ENCODE data around the gene CAPN10. TPM values are rescaled to one million over a fixed set of nuclear protein-coding genes. Genes with fewer than 3 reads are reported as not detected.
"Not testable (repeated sequence)": the region's sequence is repeated elsewhere in the genome, so short reads cannot be mapped to it uniquely, and the experiment has no call there.

Gene CAPN10, protein sequence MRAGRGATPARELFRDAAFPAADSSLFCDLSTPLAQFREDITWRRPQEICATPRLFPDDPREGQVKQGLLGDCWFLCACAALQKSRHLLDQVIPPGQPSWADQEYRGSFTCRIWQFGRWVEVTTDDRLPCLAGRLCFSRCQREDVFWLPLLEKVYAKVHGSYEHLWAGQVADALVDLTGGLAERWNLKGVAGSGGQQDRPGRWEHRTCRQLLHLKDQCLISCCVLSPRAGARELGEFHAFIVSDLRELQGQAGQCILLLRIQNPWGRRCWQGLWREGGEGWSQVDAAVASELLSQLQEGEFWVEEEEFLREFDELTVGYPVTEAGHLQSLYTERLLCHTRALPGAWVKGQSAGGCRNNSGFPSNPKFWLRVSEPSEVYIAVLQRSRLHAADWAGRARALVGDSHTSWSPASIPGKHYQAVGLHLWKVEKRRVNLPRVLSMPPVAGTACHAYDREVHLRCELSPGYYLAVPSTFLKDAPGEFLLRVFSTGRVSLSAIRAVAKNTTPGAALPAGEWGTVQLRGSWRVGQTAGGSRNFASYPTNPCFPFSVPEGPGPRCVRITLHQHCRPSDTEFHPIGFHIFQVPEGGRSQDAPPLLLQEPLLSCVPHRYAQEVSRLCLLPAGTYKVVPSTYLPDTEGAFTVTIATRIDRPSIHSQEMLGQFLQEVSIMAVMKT
- total RNA-seq, result 10 to 100 TPM; 13.9 to 35.9 (median 23.9) TPM

DNA sequence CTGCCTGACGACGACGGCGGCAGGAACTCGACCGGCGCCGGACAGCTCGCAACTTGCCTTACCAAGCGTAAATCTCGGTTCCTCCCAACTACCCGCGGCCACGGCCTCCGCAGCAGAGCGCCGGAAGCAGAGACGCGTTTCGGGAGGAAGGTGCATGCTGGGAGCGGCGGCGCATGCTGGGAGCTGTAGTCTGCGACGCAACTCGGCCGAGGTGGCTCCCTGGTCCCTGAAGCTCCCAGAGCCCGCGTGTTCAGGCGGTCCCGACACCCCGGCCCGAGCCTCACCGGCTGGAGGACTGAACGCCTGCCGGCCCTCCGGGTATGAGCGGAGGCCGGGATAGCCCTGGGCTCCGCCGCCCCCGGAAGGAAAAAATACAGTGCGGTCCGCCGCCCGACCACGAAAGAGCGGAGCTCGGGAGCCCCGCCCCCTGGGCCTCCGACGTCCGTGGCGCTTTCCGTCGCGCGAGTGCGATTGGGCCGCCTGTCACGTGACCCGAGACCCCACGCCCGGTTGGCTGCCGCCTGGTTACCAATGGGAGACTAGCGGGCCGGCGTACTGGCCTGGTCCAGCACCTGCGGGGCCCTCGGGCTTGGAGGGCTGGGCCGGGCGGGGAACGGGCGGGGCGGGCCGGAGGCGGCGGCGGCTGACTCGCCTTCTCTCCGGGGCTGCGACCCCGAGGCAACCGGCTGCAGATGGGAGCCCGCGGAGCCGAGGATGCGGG is at the start of gene CAPN10:
CAPN10 (plus strand) TSS at position 537 of the 721 bp plus-strand sequence; CDS start at position 715, 178 bp downstream.
- in situ Hi-C loops (cut with MboI; ENCODE audit: low pct_unique_long_range_greater_than_20kb in 2 of 9, low sequenced_read_pairs in 9 of 9, unreplicated experiment in 9 of 9), result no loop called here
- Histone ChIP-seq H3K27ac (peak within 1 kb of the TSS; percentile 95 to 99), H3K4me1 (replicated peaks in 1 of 2) (peaks cover 17 to 18% of the 10 kb centered on the region in 2 donors), H3K4me3 (peak within 1 kb of the TSS; percentile 86 to 99 (median 96))
- 0 to 3% (median 0%) methylated on average over 1 to 20 of the region's 88 CpGs; no CpG with 5 or more reads in 5 of the 10 experiments for WGBS, 10 experiments
- ATAC-seq (replicated peaks in 6 of 8), result peak; percentile 84 to 95 (median 92)

DNA sequence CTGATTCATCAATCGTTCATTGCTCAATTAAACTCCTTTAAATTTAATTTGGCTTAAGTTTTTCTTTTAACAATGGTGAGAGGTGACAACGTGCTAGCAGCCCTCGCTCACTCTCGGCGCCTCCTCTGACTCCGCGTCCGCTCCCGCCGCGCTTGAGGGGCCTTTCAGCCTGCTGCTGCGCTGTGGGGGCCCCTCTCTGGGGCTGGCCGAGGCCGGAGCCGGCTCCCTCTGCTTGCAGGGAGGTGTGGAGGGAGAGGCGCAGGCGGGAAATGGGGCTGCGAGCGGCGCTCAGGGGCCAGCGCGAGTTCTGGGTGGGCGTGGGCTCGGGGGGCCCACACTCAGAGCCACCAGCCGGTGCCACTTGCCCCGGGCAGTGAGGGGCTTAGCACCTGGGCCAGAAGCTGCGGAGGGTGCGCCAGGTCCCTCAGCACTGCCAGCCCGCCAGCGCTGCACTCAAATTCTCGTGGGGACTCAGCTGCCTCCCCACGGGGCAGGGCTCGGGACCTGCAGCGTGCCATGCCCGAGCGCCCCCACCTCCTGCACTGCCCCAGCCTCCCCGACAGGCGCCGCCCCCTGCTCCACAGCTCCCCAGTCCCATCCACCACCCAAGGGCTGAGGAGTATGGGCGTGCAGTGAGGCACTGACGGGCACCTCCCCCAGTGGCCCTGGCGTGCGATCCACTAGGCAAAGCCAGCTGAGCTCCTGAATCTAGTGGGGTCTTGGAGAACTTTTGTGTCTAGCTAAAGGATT is 48.3 kb upstream of the CAPN10 start:
- no peak overlapping the region for H3K4me3 ChIP-seq
- in situ Hi-C loops (cut with MboI; ENCODE audit: low pct_unique_long_range_greater_than_20kb in 2 of 9, low sequenced_read_pairs in 9 of 9, unreplicated experiment in 9 of 9), result no loop called here
- no peak overlapping the region for H3K27ac ChIP-seq
- H3K4me1 ChIP-seq (replicated peaks in 1 of 2), result no peaks in the 10 kb centered on the region
- no peak for ATAC-seq (replicated peaks in 6 of 8)
- WGBS, 10 experiments, result 87 to 100% (median 93%) methylated on average over 1 to 13 of the region's 43 CpGs; no CpG with 5 or more reads in 3 of the 10 experiments

DNA sequence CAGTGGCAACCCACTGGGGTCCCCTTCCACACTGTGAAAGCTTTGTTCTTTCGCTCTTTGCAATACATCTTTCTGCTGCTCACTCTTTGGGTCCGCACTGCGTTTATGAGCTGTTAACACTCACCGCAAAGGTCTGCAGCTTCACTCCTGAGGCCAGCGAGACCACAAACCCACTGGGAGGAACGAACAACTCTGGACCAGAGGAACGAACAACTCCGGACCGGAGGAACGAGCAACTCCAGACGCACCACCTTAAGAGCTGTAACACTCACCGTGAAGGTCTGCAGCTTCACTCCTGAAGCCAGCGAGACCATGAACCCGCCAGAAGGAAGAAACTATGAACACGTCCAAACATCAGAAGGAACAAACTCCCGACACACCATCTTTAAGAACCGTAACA is 47.4 kb upstream of the CAPN10 start:
- WGBS, 10 experiments, result 80 to 100% (median 95%) methylated on average over 1 to 14 of the region's 17 CpGs; no CpG with 5 or more reads in 1 of the 10 experiments
- ATAC-seq (replicated peaks in 6 of 8); H3K4me1 ChIP-seq (replicated peaks in 1 of 2); in situ Hi-C loops (cut with MboI; ENCODE audit: low pct_unique_long_range_greater_than_20kb in 2 of 9, low sequenced_read_pairs in 9 of 9, unreplicated experiment in 9 of 9); H3K4me3 ChIP-seq; H3K27ac ChIP-seq: not testable (repeated sequence)

DNA sequence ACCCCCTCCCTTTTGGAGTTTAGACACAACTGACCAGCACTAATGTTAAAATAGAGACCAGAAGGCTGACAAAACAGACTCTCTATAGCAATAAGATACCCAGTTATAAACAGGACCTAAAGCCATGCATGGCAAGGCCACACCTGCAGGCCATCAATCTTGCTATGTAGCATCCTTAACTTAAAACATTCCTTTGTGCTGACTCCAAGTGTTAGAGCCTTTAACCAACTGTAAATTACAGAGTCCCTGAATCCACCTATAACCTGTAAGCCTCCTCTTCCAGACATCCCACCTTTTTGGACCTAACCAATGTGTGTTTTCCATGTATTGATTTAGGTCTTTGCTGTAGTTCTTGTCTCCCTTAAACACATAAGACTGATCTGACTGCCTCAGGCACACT is 46.6 kb upstream of the CAPN10 start:
- Histone ChIP-seq H3K4me3 (no peak overlapping the region), H3K27ac (no peak overlapping the region), H3K4me1 (replicated peaks in 1 of 2) (no peaks in the 10 kb centered on the region)
- ATAC-seq (replicated peaks in 6 of 8), result no peak
- in situ Hi-C loops (cut with MboI; ENCODE audit: low pct_unique_long_range_greater_than_20kb in 2 of 9, low sequenced_read_pairs in 9 of 9, unreplicated experiment in 9 of 9), result no loop called here

DNA sequence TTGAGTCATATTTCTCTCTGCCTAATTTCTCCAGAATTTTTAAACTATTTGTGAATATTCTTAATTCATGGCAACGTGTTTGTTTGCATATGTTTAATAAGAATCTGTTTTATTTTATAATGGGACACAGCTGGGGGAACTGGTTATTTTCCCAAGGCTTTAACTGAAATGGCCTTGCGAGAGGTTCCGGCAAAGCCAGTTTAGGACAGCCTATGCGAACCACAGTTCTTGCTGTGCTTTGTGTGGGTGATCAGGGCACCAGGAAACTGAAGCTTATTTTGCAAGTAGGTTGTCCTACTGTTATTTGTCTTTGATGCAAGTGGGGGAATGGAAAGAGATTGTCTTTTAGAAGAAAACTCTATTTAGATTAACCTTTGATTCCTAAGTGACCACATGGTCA is 35.2 kb upstream of the CAPN10 start:
- Histone ChIP-seq H3K4me3 (no peak overlapping the region), H3K27ac (no peak overlapping the region), H3K4me1 (replicated peaks in 1 of 2) (no peaks in the 10 kb centered on the region)
- no peak for ATAC-seq (replicated peaks in 6 of 8)
- WGBS, 10 experiments, result 0 to 94% (median 83%) methylated on average over 1 to 4 of the region's 4 CpGs; no CpG with 5 or more reads in 1 of the 10 experiments
- in situ Hi-C loops (cut with MboI; ENCODE audit: low pct_unique_long_range_greater_than_20kb in 2 of 9, low sequenced_read_pairs in 9 of 9, unreplicated experiment in 9 of 9), result no loop called here

DNA sequence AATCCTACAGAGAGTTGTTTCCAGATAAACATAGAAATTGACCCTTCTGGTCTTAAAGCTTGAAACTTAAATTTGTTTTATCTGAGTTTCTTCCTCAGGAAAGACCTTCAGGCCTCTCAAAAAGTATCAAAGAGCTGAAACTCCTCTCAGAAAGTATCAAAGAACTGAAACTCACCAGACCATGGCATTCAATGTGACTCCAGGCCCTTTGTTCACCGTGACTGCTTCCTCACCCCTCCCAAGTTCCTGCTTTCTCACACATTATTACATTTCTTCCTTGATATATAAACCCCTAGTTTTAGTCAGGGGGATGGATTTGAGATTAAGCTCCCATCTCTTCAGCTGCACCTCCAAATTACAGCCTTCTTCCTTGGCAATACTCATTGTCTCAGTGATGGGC is 34.7 kb upstream of the CAPN10 start:
- in situ Hi-C loops (cut with MboI; ENCODE audit: low pct_unique_long_range_greater_than_20kb in 2 of 9, low sequenced_read_pairs in 9 of 9, unreplicated experiment in 9 of 9), result no loop called here
- 0 to 67% (median 0%) methylated on average over 1 of the region's 1 CpG; no CpG with 5 or more reads in 4 of the 10 experiments for WGBS, 10 experiments
- no peak for ATAC-seq (replicated peaks in 6 of 8)
- Histone ChIP-seq H3K4me3 (no peak overlapping the region), H3K27ac (no peak overlapping the region), H3K4me1 (replicated peaks in 1 of 2) (no peaks in the 10 kb centered on the region)

DNA sequence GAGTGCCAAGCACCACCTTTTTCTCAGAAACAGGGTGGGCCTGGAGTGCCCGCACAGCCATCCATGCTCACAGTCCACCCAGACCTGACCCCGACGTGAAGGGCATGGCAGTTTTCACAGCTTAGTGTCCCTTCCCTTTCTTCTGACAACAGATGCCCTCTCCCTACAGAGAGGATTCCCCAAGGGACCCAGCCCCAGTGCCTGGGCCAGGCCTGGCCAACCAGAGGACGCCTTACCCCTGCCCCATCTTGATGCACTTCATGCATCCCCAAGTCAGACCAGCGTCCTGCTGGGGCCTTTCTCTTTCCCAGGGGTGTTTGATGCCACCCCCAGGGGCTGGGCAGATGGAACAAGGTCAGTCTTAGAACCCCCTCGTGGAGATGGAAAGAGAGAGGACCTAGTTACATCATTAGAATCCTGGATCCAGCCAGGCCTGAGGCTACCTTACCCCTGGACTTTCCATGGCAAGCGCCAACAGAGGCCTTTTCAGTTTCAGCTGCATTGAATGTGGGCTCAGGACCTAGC is 32.5 kb upstream of the CAPN10 start:
- no peak for ATAC-seq (replicated peaks in 6 of 8)
- Histone ChIP-seq H3K27ac (no peak overlapping the region), H3K4me3 (no peak overlapping the region), H3K4me1 (replicated peaks in 1 of 2) (peaks cover 4 to 9% of the 10 kb centered on the region in 2 donors)
- 77 to 100% (median 92%) methylated on average over 1 to 4 of the region's 7 CpGs; no CpG with 5 or more reads in 3 of the 10 experiments for WGBS, 10 experiments
- in situ Hi-C loops (cut with MboI; ENCODE audit: low pct_unique_long_range_greater_than_20kb in 2 of 9, low sequenced_read_pairs in 9 of 9, unreplicated experiment in 9 of 9), result no loop called here

DNA sequence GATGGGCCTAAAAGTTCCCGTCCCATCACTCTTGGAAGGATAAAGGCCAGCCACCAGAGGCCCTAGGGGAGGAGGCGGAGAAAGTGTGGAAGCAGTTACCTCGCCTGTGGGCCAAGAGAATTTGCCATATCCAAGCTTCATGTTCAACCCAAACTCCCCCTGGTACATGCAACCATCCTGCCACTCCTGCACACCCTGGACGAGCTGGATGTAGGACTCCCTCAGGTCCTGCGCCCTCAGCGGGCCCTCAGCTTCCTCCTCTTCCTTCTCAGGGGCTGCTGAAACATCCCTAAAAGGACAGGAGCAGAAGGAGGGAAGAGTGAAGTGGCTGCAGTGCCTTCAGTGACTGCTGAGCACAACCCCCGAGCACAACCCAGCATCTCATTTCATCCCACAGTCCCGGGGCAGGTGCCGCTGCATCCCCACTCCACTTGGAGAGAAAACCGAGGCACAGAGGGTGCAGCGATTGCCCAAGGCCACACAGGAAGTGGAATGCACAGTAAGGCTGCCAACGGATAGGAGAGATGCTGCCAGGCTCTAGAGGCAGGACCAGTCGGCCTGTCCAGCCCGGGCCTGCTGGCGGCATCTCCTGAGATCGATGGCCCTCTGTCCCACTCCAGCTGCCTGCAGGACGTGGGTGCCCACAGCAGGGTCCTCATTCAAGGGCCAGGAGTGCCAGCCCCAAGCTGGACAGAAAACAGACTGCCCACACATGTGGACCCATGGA is 31.6 kb upstream of the CAPN10 start:
- WGBS, 10 experiments, result 67 to 100% (median 89%) methylated on average over 1 to 7 of the region's 17 CpGs; no CpG with 5 or more reads in 2 of the 10 experiments

DNA sequence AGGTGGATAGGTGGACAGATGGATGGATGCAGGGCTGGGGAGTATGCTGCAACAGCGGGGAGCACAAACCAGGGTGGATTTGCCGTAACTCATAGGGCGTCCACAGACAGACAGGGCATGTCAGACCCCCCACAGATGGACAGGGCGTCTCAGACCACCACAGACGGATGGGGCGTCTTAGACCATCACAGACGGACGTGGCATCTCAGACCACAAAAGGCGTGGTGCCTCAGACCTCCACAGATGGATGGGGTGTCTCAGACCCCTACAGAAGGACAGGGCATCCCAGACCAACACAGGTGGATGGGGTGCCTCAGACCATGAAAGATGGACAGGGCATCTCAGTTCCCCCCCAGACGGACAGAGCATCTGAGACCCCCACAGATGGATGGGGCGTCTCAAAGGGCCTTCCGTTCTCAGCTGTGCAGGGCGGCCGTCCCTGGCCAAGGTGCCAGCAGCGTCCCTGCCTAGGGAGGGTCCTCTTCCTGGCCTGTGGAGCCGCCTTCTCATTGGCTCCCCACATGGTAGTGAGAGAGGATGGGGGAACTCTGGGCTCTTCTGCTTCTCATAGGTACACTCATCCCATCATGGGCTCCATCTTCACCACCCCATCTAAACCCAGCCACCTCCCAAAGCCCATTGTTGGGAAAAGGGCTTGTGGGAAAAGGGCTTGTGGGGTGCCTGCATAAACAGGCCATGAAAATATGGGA is 30.8 kb upstream of the CAPN10 start:
- Histone ChIP-seq H3K4me1 (replicated peaks in 1 of 2) (peaks cover 11 to 18% of the 10 kb centered on the region in 2 donors), H3K27ac (no peak overlapping the region), H3K4me3 (no peak overlapping the region)
- in situ Hi-C loops (cut with MboI; ENCODE audit: low pct_unique_long_range_greater_than_20kb in 2 of 9, low sequenced_read_pairs in 9 of 9, unreplicated experiment in 9 of 9), result no loop called here
- WGBS, 10 experiments, result 92 to 100% (median 97%) methylated on average over 2 to 10 of the region's 16 CpGs; no CpG with 5 or more reads in 6 of the 10 experiments
- ATAC-seq (replicated peaks in 6 of 8), result no peak

More for the DNA sequence above, 31.6 kb upstream of the CAPN10 start:
- Histone ChIP-seq H3K4me1 (replicated peaks in 1 of 2) (peaks cover 11 to 18% of the 10 kb centered on the region in 2 donors), H3K4me3 (no peak overlapping the region), H3K27ac (no peak overlapping the region)
- ATAC-seq (replicated peaks in 6 of 8), result no peak
- in situ Hi-C loops (cut with MboI; ENCODE audit: low pct_unique_long_range_greater_than_20kb in 2 of 9, low sequenced_read_pairs in 9 of 9, unreplicated experiment in 9 of 9), result no loop called here

DNA sequence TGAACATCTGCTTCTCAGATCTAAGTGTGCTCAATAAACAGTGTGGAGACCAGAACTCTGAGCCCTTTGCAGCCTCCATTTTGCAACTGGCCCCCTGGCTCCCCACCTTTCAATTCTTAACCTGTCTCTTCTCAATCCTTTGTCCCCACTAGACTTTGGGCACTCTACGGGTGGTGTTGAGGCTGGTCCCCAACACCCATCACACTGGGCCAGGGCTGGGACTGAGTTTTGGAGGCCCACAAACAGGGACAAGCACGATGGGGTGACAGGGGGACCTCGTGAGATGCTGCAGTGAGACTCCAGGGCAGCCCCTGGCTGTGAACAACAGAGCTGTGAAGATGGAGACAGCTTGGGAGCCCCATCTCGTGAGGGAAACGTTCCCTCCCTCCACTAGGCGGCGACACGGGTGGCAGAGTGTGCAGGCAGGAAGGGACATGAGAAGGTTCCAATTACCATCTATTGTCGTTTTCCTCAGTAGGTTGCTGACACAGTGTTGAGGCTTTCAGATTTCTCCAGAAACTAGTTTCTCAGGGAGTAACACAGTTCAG is 29.9 kb upstream of the CAPN10 start:
- WGBS, 10 experiments, result 11 to 67% (median 60%) methylated on average over 1 to 4 of the region's 9 CpGs; no CpG with 5 or more reads in 7 of the 10 experiments
- peaks cover 12 to 19% of the 10 kb centered on the region in 2 donors for H3K4me1 ChIP-seq (replicated peaks in 1 of 2)
- ATAC-seq (replicated peaks in 6 of 8), result peak in 2 of 8 experiments; percentile 1
- H3K27ac ChIP-seq, result no peak overlapping the region
- in situ Hi-C loops (cut with MboI; ENCODE audit: low pct_unique_long_range_greater_than_20kb in 2 of 9, low sequenced_read_pairs in 9 of 9, unreplicated experiment in 9 of 9), result no loop called here
- H3K4me3 ChIP-seq, result no peak overlapping the region

DNA sequence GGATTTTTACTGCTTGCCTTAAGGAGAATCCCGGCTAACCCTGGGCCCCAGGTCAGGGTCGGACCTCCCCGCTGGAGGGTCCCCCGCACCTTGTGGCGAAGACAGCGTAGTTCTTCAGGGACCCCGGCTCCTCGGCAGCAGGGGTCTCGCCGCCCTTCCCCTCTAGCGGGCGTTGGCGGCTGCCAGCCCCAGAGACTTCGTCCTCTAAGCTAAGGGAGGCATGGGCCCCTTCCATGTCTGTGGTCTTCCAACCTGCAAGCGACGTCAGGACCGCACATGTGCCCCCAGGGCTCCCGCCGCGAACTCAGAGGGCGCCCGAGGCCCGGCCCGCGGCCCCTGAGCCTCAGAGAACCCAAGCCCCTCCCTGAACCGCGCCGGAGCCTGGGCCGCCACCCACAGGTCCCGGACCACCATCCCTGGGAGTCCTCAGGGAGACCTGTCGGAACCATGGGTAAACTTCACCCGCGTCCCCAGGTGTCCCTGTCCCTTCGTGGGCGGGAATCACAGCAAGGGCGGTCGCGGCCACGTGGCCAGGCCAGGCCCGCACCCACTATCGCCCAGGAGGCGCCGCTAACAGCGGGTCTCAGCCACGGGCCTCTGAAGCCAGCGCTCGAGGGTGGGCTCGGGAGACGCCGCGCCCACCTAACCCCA is 29.3 kb upstream of the CAPN10 start:
- Histone ChIP-seq H3K27ac (no peak overlapping the region), H3K4me3 (peak overlapping the region; percentile 28 to 52 (median 37)), H3K4me1 (replicated peaks in 1 of 2) (peaks cover 16 to 22% of the 10 kb centered on the region in 2 donors)
- in situ Hi-C loops (cut with MboI; ENCODE audit: low pct_unique_long_range_greater_than_20kb in 2 of 9, low sequenced_read_pairs in 9 of 9, unreplicated experiment in 9 of 9), result no loop called here
- peak in 5 of 8 experiments; percentile 0 to 2 (median 1) for ATAC-seq (replicated peaks in 6 of 8)
- 50 to 80% (median 76%) methylated on average over 1 to 3 of the region's 51 CpGs; no CpG with 5 or more reads in 7 of the 10 experiments for WGBS, 10 experiments
